Kidney (tissue), 14 donors: ENCODE measurements around the gene PRR11. TPM values are rescaled to one million over a fixed set of nuclear protein-coding genes. Genes with fewer than 3 reads are reported as not detected.
"Not testable (repeated sequence)": the region's sequence is repeated elsewhere in the genome, so short reads cannot be mapped to it uniquely, and the experiment has no call there.

ENCODE experiments used
- DNase-seq, 5 donors: peaks; one replicate each; pipeline ENCODE4 v3.0.0-alpha.2; 2013 to 2020
- FAIRE-seq: peaks from 2 replicates; lab custom pipeline; 2012; peaks lifted over from hg19 to GRCh38; lab: Jason Lieb, UNC
- H3K27ac ChIP-seq, 2 donors: one replicate each; pipeline ENCODE4 v1.7.0; 2013; ENCODE audit warnings: low read depth in 2 of 2, low read length in 2 of 2, inconsistent platforms in 1 of 2
- H3K27me3 ChIP-seq: one replicate; pipeline ENCODE4 v1.7.1; 2013; ENCODE audit warnings: low read length, inconsistent platforms; ENCODE audit not compliant: control insufficient read depth, insufficient read depth
- H3K36me3 ChIP-seq, 3 donors: one replicate each; pipeline versions ENCODE4 v1.7.0 to v1.7.1; 2013; ENCODE audit warnings: low read length in 3 of 3, control low read depth in 1 of 3, inconsistent platforms in 1 of 3; ENCODE audit not compliant: insufficient read depth in 3 of 3, control insufficient read depth in 2 of 3
- H3K4me1 ChIP-seq, 3 donors: one replicate each; pipeline versions ENCODE4 v1.7.0 to v1.7.1; 2013; ENCODE audit warnings: low read length in 3 of 3, inconsistent platforms in 1 of 3, low read depth in 1 of 3; ENCODE audit not compliant: control insufficient read depth in 2 of 3, insufficient read depth in 2 of 3
- H3K4me3 ChIP-seq, 3 donors: one replicate each; pipeline versions ENCODE4 v1.7.0 to v1.8.1; 2013; ENCODE audit warnings: low read length in 3 of 3, control low read depth in 1 of 3, inconsistent platforms in 1 of 3
- H3K9ac ChIP-seq, 3 donors: one replicate each; pipeline versions ENCODE4 v1.7.0 to v1.7.1; 2013; ENCODE audit warnings: low read length in 3 of 3, control low read depth in 1 of 3, inconsistent platforms in 1 of 3
- H3K9me3 ChIP-seq, 3 donors: one replicate each; pipeline versions ENCODE4 v1.7.0 to v1.7.1; 2013; ENCODE audit warnings: low read length in 3 of 3, control low read depth in 1 of 3, inconsistent platforms in 1 of 3; ENCODE audit not compliant: control insufficient read depth in 2 of 3, insufficient read depth in 1 of 3
- CTCF ChIP-seq: IDR thresholded peaks from 3 replicates; pipeline ENCODE4 v1.5.1; 2012; ENCODE audit warnings: mild to moderate bottlenecking, moderate library complexity, borderline replicate concordance; ENCODE audit not compliant: insufficient read depth; ENCODE audit errors: extremely low read depth
- intact Hi-C: fragments of 100-400 bp; cut with DNase I; formaldehyde crosslinking; loops from one replicate; pipeline ENCODE4 v1.11.1; 2022
- polyA plus RNA-seq: library from polyadenylated mRNA; stranded (reverse); fragments of 350-450 nt; fragmentation: Illumina TruSeq; extraction: RNeasy Lipid Tissue Mini Kit (QIAGEN cat#74804); gene quantifications from one replicate; pipeline ENCODE4 v1.2.3, GENCODE V29; 2014; ENCODE audit warnings: low read depth, low replicate concordance; ENCODE audit not compliant: insufficient read depth
- total RNA-seq: library from RNA; stranded (reverse); fragmentation: NEBNext Ultra II Directional; extraction: Animal tissue kit (Norgen Biotek cat#: 25700); gene quantifications from one replicate; pipeline ENCODE4 v1.2.1, GENCODE V29; 2021
- donor health status: control.
- donor health status: control.
- donor health status: control.
- donor health status: control.
- donor health status: control.
- donor health status: DM: yes; HTN: yes; CAD: no.
- donor health status: Normal renal cell carcinoma (clear cell type).

The PRR11 gene
- total and polyA plus RNA-seq, 2 donors from 2014 or later = 0.26 to 2.5 TPM

GRCh38 chr17:59124665-59125064 lies 30.9 kb upstream of the PRR11 start:
- no peaks in the 10 kb centered on the region for H3K27me3 ChIP-seq
- H3K27ac ChIP-seq = no peak overlapping the region
- no peaks in the 10 kb centered on the region for H3K4me1 ChIP-seq
- H3K9me3 ChIP-seq = no peaks in the 10 kb centered on the region
- H3K36me3 ChIP-seq = peaks cover 0 to 4% (median 2%) of the 10 kb centered on the region in 3 donors
- intact Hi-C loops = no loop called here
- DNase-seq (no peak), FAIRE-seq (no peak)
- H3K9ac ChIP-seq = no peak overlapping the region
- no peak overlapping the region for H3K4me3 ChIP-seq
- TF ChIP-seq CTCF = no peak

GRCh38 chr17:59126809-59127417 lies 28.6 kb upstream of the PRR11 start:
- no peak overlapping the region for H3K27ac ChIP-seq
- no peaks in the 10 kb centered on the region for H3K27me3 ChIP-seq
- intact Hi-C loops = no loop called here
- no peak for DNase-seq
- TF ChIP-seq CTCF = no peak
- no peaks in the 10 kb centered on the region for H3K4me1 ChIP-seq
- H3K9ac ChIP-seq = no peak overlapping the region
- FAIRE-seq = no peak
- no peaks in the 10 kb centered on the region for H3K9me3 ChIP-seq
- H3K36me3 ChIP-seq = peaks cover 0 to 4% (median 2%) of the 10 kb centered on the region in 3 donors
- no peak overlapping the region for H3K4me3 ChIP-seq

GRCh38 chr17:59129814-59130213 lies 25.7 kb upstream of the PRR11 start:
- H3K4me1 ChIP-seq = no peaks in the 10 kb centered on the region
- H3K9me3 ChIP-seq = no peaks in the 10 kb centered on the region
- no peaks in the 10 kb centered on the region for H3K27me3 ChIP-seq
- peaks cover 0 to 4% (median 2%) of the 10 kb centered on the region in 3 donors for H3K36me3 ChIP-seq
- FAIRE-seq (no peak), DNase-seq (no peak)
- H3K4me3 ChIP-seq = no peak overlapping the region
- H3K9ac ChIP-seq = no peak overlapping the region
- intact Hi-C loops = no loop called here
- TF ChIP-seq CTCF = no peak
- no peak overlapping the region for H3K27ac ChIP-seq

GRCh38 chr17:59131131-59131530 lies 24.4 kb upstream of the PRR11 start:
- no peaks in the 10 kb centered on the region for H3K4me1 ChIP-seq
- H3K27me3 ChIP-seq = no peaks in the 10 kb centered on the region
- no peak for DNase-seq
- H3K4me3 ChIP-seq = no peak overlapping the region
- no peak for FAIRE-seq
- intact Hi-C loops = no loop called here
- H3K27ac ChIP-seq = no peak overlapping the region
- peaks cover 0 to 4% (median 2%) of the 10 kb centered on the region in 3 donors for H3K36me3 ChIP-seq
- H3K9me3 ChIP-seq = no peaks in the 10 kb centered on the region
- H3K9ac ChIP-seq = no peak overlapping the region
- no peak for TF ChIP-seq CTCF

GRCh38 chr17:59138339-59138738 lies 17.2 kb upstream of the PRR11 start:
- FAIRE-seq, H3K9ac ChIP-seq, DNase-seq, H3K4me3 ChIP-seq, H3K9me3 ChIP-seq, H3K27ac ChIP-seq, H3K36me3 ChIP-seq, H3K27me3 ChIP-seq, H3K4me1 ChIP-seq, intact Hi-C loops: not testable (repeated sequence)
